Left renal pelvis (tissue), 4 donors: Measurements from ENCODE around the gene IGSF23. TPM values are rescaled to one million over a fixed set of nuclear protein-coding genes. Genes with fewer than 3 reads are reported as not detected.
A peak's percentile ranks its signal among the peaks of the same experiment; 100 is the strongest.
"Not testable (repeated sequence)": the region's sequence is repeated elsewhere in the genome, so short reads cannot be mapped to it uniquely, and the experiment has no call there.

Experiments
- DNase-seq, 4 donors: peaks; one replicate each; pipeline ENCODE4 v3.0.0-alpha.2; 2013; ENCODE audit warnings: low read depth in 4 of 4, low spot score in 3 of 4
- polyA plus RNA-seq, 4 donors: library from polyadenylated mRNA; unstranded; fragments of 120-200 nt; gene quantifications; one replicate each; pipeline ENCODE4 v1.2.1, GENCODE V29; 2013; ENCODE audit not compliant: insufficient read length in 4 of 4

IGSF23 gene
- polyA plus RNA-seq, 4 donors = 0.73 to 1.5 (median 0.85) TPM; not detected in 1

DNA sequence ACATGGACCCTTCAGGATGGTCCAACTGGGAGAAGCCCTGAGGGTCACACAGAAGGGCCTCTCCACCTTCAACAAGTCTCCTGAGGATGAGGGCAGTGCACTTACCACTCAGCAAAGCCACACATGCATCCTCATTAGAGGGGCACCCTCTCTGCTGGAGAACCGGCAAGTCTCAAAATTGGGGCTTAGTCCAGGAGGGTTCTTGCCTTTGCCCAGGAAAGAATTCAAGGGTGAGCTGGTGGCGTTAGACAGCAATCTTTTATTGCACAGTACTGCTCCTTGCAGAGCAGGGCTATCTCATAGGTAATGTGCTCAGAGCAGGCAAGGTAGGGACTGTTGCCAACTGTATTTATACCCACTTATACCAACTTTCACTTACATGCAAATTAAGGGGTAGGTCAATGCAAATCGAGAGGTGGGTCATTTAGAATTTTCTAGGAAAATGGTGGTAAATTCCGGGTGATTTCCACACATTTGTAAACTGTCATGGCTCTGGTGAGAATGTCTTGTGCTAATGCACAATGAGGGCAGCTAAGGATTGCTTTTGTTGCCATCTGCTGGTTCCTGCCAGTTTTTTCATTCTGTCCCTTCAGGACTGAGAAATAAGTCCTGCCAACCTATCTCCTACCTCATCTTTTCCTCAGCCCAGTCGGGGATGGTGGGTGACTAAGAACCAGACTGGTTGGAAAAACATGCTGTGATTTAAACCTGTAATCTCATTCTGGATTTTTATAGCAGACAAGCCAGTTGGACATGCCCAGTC is 27.8 kb upstream of the IGSF23 start:
- no peak for DNase-seq

DNA sequence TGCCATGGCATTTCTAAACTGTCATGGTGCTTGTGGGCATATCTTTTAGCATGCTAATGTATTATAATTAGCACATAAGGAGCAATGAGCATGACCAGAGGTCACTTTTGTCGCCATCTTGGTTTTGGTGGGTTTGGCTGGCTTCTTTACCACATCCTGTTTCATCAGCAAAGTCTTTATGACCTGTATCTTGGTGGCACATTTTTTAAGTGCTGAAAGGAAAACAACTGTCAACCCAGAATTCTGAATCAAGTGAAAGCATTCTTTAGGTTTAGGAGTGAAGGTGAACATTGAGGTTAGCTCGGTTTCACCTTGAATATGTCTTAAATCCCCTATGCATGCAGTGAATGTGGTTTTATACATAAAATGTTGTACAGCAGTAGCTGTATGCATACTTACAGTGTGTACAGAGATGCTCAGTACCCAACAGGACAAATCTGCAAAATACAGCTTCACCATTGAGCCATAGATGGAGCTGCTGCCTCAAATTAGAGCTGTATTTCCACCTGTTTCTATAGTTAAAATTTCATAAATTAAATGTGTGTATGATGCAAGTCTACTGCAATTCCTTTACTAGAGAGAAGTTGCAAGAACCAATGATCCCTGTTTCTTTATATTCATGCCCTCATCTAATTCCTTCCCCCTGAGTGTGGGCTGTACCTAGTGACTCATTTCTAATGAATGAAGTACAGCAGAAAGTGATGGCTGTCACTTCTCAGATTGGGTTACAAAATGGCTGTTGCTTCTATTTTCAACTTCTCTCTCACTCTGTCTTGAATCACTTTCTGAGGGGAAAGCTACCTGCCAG is 25.2 kb upstream of the IGSF23 start:
- DNase-seq = no peak

DNA sequence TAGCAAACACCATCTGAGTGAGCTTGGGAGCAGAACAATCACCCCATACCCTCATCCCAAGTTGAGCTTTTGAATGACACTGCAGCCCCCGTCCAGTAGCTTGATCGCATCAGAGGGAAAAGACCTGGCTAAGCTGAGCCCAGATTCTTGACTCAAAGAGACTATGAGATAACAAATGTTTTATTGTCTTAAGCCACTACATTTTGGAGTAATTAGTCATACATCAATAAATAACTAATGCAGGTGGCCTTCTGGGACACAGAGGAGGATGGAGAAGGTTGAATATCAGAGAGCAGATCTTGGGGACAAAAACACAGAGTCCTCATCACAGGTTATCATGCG is 24.6 kb upstream of the IGSF23 start:
- DNase-seq = no peak

DNA sequence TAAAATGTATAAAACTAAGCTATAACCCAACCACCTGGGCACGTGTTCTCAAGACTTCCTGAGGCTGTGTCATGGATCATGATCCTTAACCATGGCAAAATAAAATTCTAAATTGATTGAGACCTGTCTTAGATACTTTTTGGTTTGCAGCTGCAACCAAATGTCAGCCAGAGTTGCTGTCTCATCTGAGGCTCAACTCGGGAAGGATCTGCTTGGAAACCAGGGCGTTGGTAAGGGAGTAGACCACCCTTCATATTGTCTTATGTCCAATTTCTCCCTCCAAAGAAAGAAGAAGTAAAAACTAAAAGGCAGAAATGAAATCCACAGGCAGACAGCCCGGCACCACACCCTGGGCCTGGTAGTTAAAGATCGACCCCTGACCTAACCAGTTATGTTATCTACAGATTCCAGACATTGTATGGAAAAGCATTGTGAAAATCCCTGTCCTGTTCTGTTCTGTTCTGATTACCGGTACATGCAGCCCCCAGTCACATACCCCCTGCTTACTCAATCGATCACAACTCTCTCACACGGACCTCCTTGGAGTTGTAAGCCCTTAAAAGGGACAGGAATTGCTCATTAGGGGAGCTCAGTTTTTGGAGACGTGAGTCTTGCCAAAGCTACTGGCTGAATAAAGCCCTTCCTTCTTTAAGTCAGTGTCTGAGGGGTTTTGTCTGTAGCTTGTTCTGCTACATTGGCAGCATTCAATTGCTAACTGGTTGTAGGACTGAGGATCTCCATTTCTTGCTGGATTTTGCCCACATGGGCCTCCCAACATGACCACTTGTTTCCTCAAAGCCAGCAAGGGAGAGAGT is 22.9 kb upstream of the IGSF23 start:
- no peak for DNase-seq

DNA sequence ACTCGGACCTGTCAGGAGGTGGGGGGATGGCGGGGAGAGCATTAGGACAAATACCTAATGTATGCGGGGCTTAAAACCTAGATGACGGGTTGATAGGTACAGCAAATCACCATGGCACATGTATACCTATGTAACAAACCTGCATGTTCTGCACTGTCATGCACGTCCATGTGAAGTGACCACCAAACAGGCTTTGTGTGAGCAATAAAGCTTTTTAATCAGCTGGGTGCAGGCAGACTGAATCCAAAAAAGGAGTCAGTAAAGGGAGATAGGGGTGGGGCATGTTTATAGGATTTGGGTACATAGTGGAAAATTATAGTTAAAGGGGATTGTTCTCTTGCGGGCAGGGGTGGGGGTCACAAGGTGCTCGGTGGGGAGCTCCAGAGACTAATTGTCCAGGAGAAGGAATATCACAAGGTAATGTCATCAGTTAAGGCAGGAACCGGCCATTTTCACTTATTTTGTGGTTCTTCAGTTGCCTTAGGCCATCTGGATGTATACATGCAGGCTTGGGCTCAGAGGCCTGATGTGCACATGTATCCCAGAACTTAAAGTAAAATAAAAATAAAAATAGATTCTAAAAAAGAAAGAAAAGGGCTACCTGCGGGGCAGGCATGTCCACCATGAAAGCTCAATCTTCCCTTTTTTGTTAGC is 21.9 kb upstream of the IGSF23 start:
- DNase-seq = not testable (repeated sequence)

DNA sequence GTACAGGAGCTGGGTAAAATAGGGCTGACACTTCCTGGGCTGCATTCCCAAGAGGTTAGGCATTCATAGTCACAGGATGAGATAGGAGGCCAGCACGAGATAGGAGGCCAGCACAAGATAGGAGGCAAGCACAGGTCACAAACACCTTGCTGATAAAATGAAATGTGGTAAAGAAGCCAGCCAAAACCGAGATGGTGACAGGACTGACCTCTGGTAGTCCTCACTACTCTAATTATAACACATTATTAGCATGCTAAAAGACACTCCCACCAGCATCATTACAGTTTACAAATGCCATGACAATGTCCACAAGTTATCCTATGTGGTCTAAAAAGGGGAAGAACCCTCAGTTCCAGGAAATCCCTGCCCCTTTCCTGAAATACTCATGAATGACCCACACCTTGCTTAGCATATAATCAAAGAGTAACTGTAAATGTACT is 20.9 kb upstream of the IGSF23 start:
- no peak for DNase-seq

DNA sequence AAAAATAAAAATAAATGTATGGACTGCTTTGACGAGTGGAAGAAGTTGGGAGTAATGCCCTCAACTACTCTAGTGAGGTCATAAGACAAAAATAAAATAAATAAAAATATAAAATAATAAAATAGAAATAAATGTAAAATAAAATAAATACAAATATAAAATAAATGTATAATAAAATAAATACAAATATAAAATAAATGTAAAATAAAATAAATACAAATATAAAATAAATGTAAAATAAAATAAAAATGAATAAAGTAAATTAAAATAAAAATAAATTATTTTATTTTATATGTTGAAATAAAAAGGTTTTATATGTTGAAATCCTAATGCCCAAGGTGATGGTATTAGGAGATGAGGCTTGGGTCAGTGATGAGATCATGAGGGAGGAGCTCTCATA is 20.1 kb upstream of the IGSF23 start:
- no peak for DNase-seq

DNA sequence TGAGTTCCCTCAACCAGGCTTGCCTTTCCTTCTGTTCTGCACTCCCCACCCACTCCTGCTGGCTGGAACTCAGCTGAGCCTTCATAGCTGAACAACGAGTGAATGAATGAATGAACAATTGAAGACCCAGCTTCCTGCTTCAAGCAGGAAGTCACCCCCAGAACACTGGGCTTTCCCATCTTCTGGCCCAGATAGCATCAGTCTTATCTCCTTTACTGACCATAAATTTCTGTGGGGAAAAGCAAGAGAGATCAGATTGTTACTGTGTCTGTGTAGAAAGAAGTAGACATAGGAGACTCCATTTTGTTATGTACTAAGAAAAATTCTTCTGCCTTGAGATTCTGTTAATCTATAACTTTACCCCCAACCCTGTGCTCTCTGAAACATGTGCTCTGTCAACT is 19.5 kb upstream of the IGSF23 start:
- not testable (repeated sequence) for DNase-seq

DNA sequence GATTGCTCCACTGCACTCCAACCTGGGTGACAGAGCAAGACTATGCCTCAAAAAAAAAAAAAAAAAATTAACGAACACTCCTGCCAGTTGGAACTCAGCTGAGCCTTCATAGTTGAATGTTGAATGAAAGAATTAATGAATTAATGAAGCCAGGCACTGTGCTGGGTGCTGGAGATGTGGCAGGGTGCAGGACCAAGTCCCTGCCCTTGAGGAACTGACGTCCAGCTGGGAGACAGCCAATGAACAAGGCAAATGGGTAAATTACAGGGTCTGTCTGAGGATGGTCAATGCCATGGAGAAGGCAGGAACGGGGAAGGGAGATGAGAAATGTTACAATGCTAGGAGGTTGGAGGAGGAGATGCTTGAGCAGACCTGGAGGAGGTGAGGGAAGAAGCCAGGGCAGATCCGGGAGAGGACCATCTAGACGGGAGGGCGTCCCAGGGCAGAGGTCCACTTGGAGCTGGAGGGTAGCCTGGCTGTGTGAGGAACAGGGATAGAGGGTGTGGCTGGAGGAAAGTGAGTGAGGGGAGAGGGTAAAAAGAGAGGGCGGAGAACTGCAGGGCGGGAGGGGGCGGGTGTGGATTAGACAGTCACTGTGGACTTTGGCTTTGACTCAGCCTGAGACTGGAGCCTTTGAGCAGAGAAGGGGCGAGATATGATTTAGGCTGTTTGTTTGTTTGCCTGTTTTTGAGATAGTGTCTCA is 16.8 kb upstream of the IGSF23 start:
- DNase-seq = no peak

DNA sequence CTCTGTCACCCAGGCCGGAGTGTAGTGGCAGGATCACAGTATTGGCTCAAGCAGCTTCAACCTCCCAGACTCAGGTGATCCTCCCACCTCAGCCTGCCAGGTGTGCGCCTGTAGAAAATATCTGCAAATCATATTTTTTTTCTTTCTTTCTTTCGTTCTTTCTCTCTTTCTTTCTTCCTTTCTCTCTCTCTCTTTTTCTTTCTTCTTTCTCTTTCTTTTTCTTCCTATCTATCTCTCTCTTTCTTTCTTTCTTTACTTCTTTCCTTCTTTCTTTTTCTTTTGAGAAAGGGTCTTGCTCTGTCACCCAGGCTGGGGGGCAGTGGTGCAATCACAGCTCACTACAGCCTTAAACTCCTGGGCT is 16.3 kb upstream of the IGSF23 start:
- DNase-seq = no peak

DNA sequence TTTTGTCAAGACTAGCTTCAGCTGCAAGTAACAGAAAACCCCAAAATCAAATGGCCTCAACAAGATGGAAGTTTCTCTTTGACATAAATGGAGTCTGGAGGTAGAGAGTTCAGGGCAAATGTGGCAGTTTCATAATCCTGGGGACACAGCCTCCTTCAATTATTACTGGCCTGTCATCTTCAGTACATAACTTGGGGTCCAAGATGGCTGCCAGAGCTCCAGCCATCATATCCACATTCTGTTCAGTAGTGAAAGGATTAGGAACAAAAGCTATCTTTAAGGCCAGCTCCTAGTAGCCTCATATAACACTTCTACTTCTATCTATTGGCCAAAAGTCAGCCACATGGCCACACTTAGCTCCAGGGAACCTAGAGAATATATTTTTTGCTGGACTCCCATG is 15.0 kb upstream of the IGSF23 start:
- no peak for DNase-seq

DNA sequence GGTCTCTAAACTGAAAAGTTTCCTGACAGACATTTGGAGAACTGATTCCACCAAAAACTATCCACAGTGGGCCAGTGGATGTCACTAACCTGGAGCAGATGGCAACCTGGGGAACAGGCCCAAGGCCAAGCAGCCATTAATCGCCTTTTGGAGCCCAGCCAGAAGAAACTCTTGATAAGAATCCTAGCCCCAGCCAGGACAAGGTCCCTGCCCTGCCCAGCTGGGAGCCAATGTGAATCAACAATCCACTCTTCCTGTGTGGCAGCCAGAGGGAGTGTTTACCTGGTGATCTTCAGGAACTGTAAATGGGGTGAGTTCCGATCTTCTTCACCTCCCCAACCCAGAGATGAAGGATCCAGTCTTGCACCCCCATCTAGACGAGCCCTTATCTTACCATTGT is 14.5 kb upstream of the IGSF23 start:
- DNase-seq = no peak

DNA sequence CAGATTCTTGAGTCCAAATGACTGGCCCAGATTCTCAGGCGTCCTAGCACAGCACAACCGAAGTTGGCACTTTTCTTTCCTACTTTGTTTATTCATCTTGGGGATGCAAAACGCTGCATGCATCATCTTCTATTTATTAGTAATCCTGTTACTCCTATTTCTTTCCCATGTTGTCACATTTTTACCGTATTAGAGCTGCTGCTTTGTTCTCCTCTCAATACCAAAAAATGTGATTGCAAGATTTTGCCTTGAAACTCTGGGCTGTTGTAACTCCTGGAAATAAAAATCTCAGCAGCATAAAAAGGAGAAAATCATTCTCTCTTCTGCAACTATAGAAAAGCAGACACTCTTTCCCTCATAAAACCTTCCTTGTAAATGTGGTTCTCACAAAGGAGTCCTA is 12.9 kb upstream of the IGSF23 start:
- no peak for DNase-seq

DNA sequence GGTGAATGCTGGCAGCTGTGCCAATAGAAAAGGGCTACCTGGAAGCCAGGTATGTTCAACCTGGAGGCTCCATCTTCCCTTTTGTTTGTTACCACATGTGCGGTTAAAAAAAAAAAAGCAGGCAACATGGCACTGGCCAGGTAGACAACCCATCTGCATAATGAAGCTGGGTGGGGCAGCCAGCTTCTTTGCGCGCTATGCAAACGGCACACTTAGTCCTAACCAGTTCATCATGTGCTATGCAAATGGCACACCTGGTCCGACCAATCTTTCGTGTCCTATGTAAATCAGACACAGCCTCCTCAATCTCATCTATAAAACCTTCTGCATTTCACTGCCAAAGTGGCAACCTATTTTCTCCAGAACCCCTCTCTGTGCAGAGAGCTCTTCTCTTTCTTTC is 11.3 kb upstream of the IGSF23 start:
- DNase-seq = no peak

DNA sequence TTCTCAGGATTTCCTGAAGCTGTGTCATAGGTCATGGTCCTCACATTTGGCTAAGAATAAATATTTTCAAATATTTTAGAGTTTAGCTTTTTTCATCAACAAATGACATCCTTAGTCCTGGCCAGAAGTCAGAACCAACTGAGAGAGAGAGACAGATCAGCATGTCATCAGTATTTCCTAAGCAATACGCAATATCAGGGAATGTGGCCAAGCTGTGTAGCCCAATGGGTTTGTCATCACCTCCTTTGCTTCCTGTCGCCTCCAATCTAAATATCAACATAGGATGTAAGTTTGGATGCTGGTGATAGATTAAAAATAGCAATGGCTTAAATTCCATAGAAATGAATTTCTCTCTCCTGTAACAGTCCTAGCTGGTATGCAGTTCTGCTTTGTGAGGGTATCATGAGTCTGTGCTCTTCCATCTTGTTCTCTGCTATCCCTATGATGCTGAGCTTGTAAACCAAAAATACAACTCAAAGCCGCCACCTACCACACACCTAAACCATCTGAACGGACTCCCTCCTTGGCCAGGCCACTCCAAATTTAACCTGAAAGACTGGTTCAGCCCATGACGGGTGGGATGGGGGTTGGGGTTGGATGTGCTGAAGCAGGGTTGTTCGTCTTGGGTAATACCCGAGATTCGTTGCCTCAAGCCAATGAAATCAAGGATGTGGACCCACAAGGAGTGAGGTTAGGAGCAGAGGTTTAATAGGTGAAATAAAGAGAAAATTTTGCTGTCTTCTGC is 10.0 kb upstream of the IGSF23 start:
- no peak for DNase-seq

DNA sequence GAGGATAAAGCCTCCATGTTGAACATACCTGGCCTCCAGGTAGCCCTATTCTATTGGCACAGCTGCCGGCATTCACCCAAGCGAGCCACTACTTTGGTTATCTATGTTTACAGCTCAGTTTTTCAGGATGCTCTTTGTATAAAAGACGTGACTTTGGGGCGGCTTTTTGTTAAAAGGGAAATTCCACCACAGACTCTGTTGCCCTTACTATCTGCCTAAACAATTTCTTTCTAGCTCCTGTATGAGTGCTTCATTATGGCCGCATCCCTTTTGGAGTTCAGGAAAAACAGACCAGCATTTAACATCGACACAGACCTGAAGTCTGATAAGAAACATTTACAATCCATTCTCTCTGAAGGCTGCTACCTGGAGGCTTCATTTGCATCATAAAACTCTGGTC is 9.1 kb upstream of the IGSF23 start:
- DNase-seq = no peak

DNA sequence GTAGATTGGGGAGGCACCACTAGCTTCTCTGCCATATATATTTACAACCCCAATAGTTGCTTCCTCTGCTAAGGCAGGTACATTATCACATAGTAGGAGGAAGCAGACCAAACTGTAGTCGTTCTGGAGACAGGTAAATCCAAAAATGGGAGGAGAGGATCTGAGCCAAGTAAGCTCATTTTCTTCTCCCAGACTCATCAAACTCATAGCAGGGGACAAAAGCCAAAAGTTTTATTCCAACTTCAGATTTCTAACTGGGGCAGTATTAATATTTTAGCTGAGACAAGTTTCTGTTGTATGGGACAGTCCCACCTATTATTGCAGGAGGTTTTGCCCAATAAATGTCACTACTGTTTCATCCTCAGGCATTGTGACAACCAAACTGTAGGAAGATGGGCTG is 7.8 kb upstream of the IGSF23 start:
- no peak for DNase-seq

DNA sequence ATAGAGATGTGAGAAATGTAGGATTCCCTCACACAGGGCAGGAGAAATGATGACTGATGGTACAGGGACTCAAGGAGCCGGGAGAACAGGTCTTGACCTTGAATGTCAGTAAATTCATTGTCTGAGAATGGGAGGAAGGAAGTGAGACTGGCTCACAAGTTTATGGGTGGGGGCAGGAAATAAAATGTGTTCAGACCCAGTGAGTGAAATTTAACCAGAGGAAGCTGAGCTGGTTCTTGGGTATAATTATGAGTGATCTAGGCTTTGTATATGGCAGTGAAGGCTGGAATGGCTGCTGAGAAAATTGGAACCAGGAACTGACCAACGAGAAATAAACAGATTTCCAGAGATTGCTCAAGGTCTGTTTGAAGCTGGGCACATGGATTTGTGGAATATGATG is 6.3 kb upstream of the IGSF23 start:
- no peak for DNase-seq

DNA sequence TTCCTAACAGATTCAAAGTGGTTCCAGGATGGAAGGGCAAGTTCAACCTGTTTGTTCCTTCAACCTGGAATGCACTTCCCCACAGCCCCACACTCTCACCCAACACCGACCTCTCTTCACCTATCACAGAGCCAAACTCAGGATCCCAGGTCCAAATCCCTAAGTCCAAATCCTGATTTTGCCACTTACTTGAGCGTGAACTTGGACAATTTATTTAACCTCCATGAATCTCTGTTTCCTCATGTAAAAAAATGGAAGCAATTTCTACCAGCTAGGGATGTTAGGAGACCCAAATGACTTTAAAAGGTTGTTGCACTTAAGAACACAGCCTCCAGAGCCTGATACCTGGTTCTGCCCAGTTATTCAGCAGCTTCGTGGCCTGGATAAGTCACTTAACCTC is 5.4 kb upstream of the IGSF23 start:
- DNase-seq = no peak

DNA sequence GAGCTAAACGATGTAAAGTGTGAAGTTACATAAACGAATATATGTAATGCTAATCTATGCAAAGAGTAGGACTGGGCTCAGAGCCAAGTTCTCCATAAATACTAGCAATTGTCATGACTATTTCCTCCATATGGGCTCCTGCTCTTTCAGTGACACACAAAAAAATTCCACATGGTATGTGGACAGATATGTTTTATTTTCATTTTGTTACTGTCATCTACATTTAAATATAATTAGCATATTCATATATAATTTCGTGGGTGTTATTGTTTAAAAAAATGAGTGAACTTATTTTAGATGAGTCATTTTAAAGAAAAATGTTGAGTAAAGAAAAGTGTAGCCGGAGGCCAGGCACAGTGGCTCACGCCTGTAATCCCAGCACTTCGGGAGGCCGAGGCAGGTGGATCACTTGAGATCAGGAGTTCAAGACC is 5.0 kb upstream of the IGSF23 start:
- DNase-seq = peak in 2 of 4 donors; percentile 31 to 35
